ENCODE results near the gene MED26. TPM values are rescaled to one million over a fixed set of nuclear protein-coding genes. Genes with fewer than 3 reads are reported as not detected.

Gene MED26
- total and polyA plus RNA-seq, 9 of the 15 experiments (the other 6 are each of a cell fraction or from before 2014, with no cell fraction given) = 0.71 to 15.1 (median 6.2) TPM

GRCh38 chr19:16542910-16543472 is 85.0 kb downstream of the MED26 start (continued):
- TF ChIP-seq TBL1XR1 (IDR thresholded peaks at IDR 0.05; ENCODE audit: low read length in 2 of 2) (no peak), CBFA2T3 (IDR thresholded peaks at IDR 0.05) (0 out of 2 replicates have a peak, but pooled peaks have one; percentile 11), TCFL5 (CRISPR knock-in tag; conservative IDR thresholded peaks at IDR 0.05) (no peak), LEF1 (IDR thresholded peaks at IDR 0.05) (no peak), RNF219 (CRISPR knock-in tag; IDR thresholded peaks at IDR 0.05) (no peak), PTTG1 (tag; IDR thresholded peaks at IDR 0.05; ENCODE audit: low read depth) (no peak), CC2D1A (IDR thresholded peaks at IDR 0.05) (no peak), RBFOX2 (IDR thresholded peaks at IDR 0.05; ENCODE audit: low read depth, low read length) (no peak), ZNF124 (CRISPR knock-in tag; IDR thresholded peaks at IDR 0.05) (no peak), ZNF347 (CRISPR knock-in tag; IDR thresholded peaks at IDR 0.05; ENCODE audit: low read depth) (no peak), BRF1 (IDR thresholded peaks at IDR 0.05; ENCODE audit: borderline replicate concordance, extremely low read depth, insufficient read length) (no peak), E2F1 (CRISPR knock-in tag; IDR thresholded peaks at IDR 0.05) (no peak), HEY1 (CRISPR knock-in tag; IDR thresholded peaks at IDR 0.05; ENCODE audit: borderline replicate concordance) (no peak), ZNF766 (CRISPR knock-in tag; conservative IDR thresholded peaks at IDR 0.05) (no peak), SMARCE1 (IDR thresholded peaks at IDR 0.05) (peak; percentile 44; the same call in 1 of the 2 replicates), ZNF146 (CRISPR knock-in tag; IDR thresholded peaks at IDR 0.05; ENCODE audit: unreplicated experiment) (no peak), TCF15 (CRISPR knock-in tag; IDR thresholded peaks at IDR 0.05) (no peak), MYBL2 (IDR thresholded peaks at IDR 0.05; ENCODE audit: low read depth) (no peak), MYBL2 (CRISPR knock-in tag; IDR thresholded peaks at IDR 0.05; ENCODE audit: borderline replicate concordance) (no peak), U2AF1 (optimal IDR thresholded peaks at IDR 0.05; ENCODE audit: low read depth, low read length) (no peak), ZNF76 (CRISPR knock-in tag; IDR thresholded peaks at IDR 0.05; ENCODE audit: borderline replicate concordance) (no peak), ZNF431 (CRISPR knock-in tag; IDR thresholded peaks at IDR 0.05) (no peak), SNIP1 (IDR thresholded peaks at IDR 0.05; ENCODE audit: low read depth) (no peak), RHOXF2B (CRISPR knock-in tag; conservative IDR thresholded peaks at IDR 0.05) (no peak), CXXC5 (CRISPR knock-in tag; IDR thresholded peaks at IDR 0.05) (no peak), DACH1 (IDR thresholded peaks at IDR 0.05; ENCODE audit: partially characterized antibody) (no peak), SAFB (IDR thresholded peaks at IDR 0.05; ENCODE audit: borderline replicate concordance, low read depth, low read length) (no peak), ZNF444 (CRISPR knock-in tag; IDR thresholded peaks at IDR 0.05) (no peak), BRD4 (IDR thresholded peaks at IDR 0.05) (no peak), MCM2 (IDR thresholded peaks at IDR 0.05; ENCODE audit: low read depth) (no peak)

Measured in K562 (cell line).